Kidney epithelial cell (primary cell): ENCODE data around the gene CDKN2B-AS1. TPM values are rescaled to one million over a fixed set of nuclear protein-coding genes. Genes with fewer than 3 reads are reported as not detected.

Experiments
- DNase-seq: peaks from one replicate; pipeline ENCODE4 v3.0.0-alpha.2; 2010; ENCODE audit warnings: low read depth
- H3K27me3 ChIP-seq: 2 replicates; pipeline ENCODE4 v1.6.0; 2011; ENCODE audit warnings: low read length; ENCODE audit not compliant: control insufficient read depth, insufficient read depth
- H3K36me3 ChIP-seq: 2 replicates; pipeline ENCODE4 v1.5.1; 2011; ENCODE audit warnings: low read length; ENCODE audit not compliant: control insufficient read depth, insufficient read depth
- H3K4me3 ChIP-seq: 2 replicates; pipeline ENCODE4 v1.5.1; 2011; ENCODE audit warnings: low read depth, mild to moderate bottlenecking, control low read depth, low read length
- CTCF ChIP-seq: IDR thresholded peaks from 2 replicates; pipeline ENCODE4 v1.5.1; 2011; ENCODE audit warnings: mild to moderate bottlenecking, moderate library complexity, low read length, control low read depth, inconsistent platforms; ENCODE audit not compliant: insufficient read depth, poor library complexity, severe bottlenecking
- total RNA-seq: library from RNA; depleted of rRNA; stranded (reverse); fragments of >200 nt; gene quantifications from 2 replicates; pipeline ENCODE4 v1.2.3, GENCODE V29; 2015

Gene CDKN2B-AS1
- total RNA-seq, 1 donor from 2014 or later: 0.04 TPM

GRCh38 chr9:22005702-22006606 lies 11.4 kb downstream of the CDKN2B-AS1 start:
- no peak for DNase-seq
- Histone ChIP-seq H3K27me3 (no peaks in the 10 kb centered on the region), H3K4me3 (peak overlapping the region; percentile 36), H3K36me3 (no peaks in the 10 kb centered on the region)
- TF ChIP-seq CTCF: no peak

GRCh38 chr9:22008384-22008716 lies 13.8 kb downstream of the CDKN2B-AS1 start:
- DNase-seq: no peak
- Histone ChIP-seq H3K4me3 (peak overlapping the region; percentile 61), H3K36me3 (no peaks in the 10 kb centered on the region), H3K27me3 (no peaks in the 10 kb centered on the region)
- TF ChIP-seq CTCF: no peak

- peak within 1 kb of the TSS; percentile 61 for H3K4me3 ChIP-seq
- no peaks in the 10 kb centered on the region for H3K36me3 ChIP-seq
- H3K27me3 ChIP-seq: no peaks in the 10 kb centered on the region
- peak; percentile 70 for DNase-seq
- TF ChIP-seq CTCF: peak; percentile 51
Measured at GRCh38 chr9:22008717-22009505, 14.3 kb downstream of the CDKN2B-AS1 start, which contains the start of gene CDKN2B. CDKN2B (minus strand) TSS chr9:22009305; CDS start chr9:22008953, 352 bp downstream.

GRCh38 chr9:22009506-22009867 lies 14.9 kb downstream of the CDKN2B-AS1 start:
- no peak for DNase-seq
- Histone ChIP-seq H3K36me3 (no peaks in the 10 kb centered on the region), H3K27me3 (no peaks in the 10 kb centered on the region), H3K4me3 (peak overlapping the region; percentile 61)
- no peak for TF ChIP-seq CTCF

- TF ChIP-seq CTCF: no peak
- H3K4me3 ChIP-seq: no peak overlapping the region
- DNase-seq: no peak
- no peaks in the 10 kb centered on the region for H3K36me3 ChIP-seq
- H3K27me3 ChIP-seq: no peaks in the 10 kb centered on the region
Measured at GRCh38 chr9:22010866-22011625, 16.5 kb downstream of the CDKN2B-AS1 start.
